GM08714 (cell line): Measurements from ENCODE around the gene RAC3.

ENCODE experiments used
- H3K4me3 ChIP-seq: fragments of 200-500 bp; sonication (Bioruptor generic); 2 replicates; pipeline ENCODE4 v1.5.1; 2014; ENCODE audit warnings: mild to moderate bottlenecking, low read length, inconsistent platforms
- ZNF274 ChIP-seq: IDR thresholded peaks from 2 replicates; pipeline ENCODE4 v1.6.1; 2012; ENCODE audit warnings: mild to moderate bottlenecking, low read depth, low read length

The RAC3 gene

DNA sequence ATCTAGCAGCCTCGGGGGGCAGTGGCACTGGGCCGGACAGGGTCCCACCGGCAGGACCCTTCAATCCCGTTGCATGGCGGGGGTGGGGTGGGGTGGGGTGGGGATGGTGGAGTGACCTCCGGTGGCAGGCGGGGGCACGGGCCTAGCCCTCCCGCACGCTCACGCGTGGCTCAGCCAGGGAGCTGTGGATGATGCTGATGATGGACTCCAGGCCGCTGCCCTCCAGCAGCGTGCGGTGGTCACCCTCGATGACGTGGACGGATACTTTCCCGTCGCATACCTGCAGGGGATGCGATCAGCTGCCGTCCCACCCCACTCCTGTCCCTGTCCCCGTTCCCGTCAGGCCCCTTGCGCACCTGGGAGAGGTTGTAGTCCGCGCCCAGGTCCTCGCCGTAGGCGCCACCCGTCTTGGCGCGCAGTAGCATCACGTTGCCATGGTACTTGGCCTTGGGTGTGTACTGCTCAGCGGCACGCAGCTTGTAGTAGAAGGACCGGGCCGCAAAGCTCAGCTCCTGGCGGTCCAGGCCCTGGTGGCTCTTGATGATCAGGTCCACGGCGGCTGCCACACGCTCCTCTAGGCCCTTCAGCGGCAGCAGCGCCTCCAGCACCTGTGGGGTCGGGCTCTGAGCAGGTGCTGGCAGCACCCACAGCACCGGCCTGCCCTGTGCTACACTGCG lies 47.7 kb downstream of the RAC3 start:
- no peak overlapping the region for H3K4me3 ChIP-seq
- TF ChIP-seq ZNF274, result no peak

GRCh38 chr17:82080048-82080788 lies 48.7 kb downstream of the RAC3 start:
- TF ChIP-seq ZNF274, result no peak
- H3K4me3 ChIP-seq, result no peak overlapping the region

- no peak overlapping the region for H3K4me3 ChIP-seq
- no peak for TF ChIP-seq ZNF274
These were observed 49.4 kb downstream of the RAC3 start for GRCh38 chr17:82080789-82081464.

- no peak for TF ChIP-seq ZNF274
- H3K4me3 ChIP-seq, result no peak overlapping the region
These were observed 50.1 kb downstream of the RAC3 start for GRCh38 chr17:82081546-82081945.

DNA sequence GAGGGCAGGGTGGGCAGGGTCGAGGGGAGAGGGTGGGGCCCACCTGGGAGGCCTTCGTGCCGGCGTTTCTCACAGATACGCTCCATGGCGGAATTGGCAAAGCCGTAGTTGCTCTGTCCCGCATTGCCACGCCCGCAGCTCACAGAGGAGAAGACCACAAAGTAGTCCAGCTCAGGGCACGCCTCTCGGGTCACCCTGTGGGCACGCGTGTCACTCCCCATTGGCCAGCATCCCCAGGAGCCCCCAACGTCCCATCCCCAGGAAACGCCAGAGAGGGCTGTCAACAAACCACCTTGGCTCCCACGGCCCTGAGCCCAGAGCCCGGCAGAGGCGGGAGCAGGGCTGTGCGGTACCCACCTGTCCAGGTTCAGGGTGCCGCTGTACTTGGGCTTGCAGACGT lies 50.5 kb downstream of the RAC3 start:
- H3K4me3 ChIP-seq, result no peak overlapping the region
- no peak for TF ChIP-seq ZNF274

DNA sequence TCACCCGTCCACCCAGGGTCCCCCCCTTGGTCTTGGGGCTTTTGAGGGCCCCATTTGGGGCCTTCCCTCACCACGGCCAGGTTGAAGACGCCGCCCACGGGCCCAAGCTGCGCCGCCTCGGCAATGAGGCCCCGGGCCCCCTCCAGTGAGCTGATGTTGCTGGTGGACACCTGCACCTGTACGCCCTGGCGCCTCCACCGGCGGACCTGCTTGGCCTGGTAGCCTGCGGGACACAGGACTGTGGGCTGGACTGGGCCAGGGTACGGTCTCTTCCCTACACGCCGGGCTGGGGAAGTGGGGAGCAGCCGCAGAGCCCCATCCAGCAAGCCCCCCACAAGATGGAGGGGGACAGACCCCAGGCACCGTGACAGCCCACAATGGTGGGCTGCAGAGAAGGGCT lies 51.0 kb downstream of the RAC3 start:
- H3K4me3 ChIP-seq, result no peak overlapping the region
- no peak for TF ChIP-seq ZNF274

- TF ChIP-seq ZNF274, result no peak
- no peak overlapping the region for H3K4me3 ChIP-seq
These were observed 51.5 kb downstream of the RAC3 start for GRCh38 chr17:82083009-82083408.
